KG1 (cell line): ENCODE measurements around the gene SKA2.
"Not testable (repeated sequence)": the region's sequence is repeated elsewhere in the genome, so short reads cannot be mapped to it uniquely, and the experiment has no call there.

ENCODE experiments used
- DNase-seq: peaks from one replicate; lab custom pipeline; 2025; lab: John Stamatoyannopoulos, UW

SKA2 gene

DNA sequence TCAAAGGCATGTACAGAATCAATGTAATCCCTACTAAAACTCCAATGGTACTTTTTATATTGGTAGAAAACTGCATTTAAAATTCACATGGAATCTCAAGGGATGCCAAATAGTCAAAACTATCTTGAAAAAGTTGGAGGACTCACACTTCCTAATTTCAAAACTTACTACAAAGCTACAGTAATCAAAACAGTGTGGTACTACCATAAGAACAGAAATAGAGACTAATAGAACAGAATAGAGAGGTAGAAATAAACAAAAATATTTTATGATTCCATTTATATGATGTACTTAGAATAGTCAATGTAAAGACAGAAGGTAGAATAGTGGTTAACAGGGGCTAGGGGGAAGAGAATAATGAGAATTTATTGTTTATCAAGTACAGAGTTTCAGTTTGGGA lies 57.1 kb downstream of the SKA2 start:
- no peak for DNase-seq

DNA sequence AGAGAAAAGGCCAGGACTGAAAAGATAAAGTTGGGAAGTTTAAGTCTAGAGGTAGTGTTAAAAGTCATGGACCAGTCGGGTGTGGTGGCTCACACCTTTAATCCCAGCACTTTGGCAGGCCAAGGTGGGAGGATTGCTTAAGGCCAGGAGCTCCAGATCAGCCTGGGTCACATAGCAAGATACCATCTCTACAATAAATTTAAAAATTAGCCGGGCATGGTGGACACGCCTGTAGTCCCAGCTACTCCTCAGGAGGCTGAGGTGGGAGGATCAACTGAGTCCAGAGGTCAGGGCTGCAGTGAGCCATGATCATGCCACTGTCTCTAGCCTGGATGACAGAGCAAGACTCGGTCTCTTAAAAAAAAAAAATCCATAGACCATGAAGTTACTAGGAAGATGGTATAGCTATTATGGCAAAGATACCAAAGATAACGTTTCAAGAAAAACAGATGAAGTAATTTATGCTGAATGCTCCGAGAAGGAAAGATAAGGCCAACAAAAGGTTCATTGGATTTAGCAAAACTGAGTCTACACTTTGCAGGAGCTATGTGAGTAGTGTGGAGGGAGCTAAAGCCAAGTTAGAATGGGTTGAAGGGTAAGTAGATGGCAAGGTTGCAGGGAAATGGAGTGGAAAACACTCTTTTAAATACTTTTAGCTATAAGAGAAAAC lies 60.0 kb downstream of the SKA2 start:
- DNase-seq = no peak

DNA sequence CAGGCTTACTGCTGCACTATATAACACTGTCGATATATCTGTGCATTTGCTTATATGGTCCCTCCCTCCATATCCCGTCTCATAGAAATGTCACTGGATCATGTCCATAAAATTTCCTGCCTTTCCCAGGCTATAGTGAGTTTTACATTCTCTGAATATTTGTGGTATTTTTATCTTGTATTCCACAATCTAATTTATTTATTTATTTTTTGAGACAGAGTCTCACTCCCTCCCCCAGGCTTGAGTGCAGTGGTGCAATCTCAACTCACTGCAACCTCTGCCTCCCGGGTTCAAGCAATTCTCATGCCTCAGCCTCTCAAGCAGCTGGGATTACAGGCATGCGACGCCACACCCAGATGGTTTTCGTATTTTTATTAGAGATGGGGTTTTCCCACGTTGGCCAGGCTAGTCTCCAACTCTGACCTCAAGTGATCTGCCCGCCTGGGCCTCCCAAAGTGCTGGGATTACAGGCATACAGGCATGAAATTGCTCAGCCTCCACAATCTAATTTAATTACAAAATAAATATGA lies 61.2 kb downstream of the SKA2 start:
- DNase-seq = no peak

DNA sequence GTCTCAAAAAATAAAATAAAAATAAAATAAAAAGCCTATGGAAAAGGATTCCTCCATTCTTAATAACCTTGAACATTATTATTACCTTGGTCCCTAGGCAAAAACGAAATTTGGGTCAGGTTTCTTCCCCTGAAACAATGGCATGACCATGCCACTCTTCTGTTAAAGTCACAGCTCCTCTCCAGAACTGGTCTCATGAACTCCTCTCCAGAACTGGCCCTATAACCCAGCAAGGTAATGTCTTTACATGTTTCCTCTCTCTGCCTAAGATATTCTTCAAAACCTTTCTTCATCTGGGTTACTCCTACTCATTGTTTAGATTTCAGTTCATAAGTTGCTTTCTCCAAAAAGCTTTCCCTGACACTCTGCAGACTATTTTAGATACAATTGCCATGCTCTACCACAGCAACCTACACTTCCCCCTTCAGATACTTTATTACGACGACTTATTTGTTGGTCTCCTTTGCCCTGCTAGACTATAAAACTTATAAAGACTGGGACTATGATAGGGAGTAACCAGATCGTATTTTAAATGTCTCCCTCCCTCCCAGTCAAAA lies 61.8 kb downstream of the SKA2 start:
- no peak for DNase-seq

DNA sequence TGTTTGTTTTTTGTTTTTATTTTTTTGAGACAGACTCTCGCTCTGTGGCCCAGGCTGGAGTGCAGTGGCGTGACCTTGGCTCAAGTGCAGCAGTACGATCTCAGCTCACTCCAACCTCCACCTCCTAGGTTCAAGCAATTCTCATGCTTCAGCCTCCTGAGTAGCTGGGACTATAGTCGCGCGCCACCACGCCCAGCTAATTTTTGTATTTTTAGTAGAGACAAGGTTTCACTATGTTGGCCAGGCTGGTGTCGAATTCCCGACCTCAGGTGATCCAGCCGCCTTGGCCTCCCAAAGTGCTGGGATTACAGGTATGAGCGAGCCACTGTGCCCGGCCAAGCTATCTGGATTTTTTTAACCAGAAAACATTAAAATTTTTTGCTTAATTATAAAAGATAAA lies 64.4 kb downstream of the SKA2 start:
- not testable (repeated sequence) for DNase-seq

DNA sequence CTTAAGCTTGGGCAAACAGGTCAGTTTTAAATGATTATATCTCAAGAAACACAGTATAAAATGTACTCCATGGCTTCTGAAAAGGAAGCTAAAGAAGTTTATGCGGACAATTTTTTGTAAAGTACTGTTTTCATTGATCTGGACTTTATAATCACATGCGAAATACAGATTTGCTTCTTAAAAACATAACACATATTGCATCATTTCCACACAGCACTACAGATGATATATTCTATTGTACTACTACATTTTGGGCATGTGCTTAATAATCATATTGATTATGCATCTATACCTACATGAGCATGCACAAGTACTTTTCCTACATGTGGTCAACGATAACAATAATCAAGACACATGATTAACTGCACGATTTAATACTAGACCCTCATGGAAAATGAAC lies 70.8 kb downstream of the SKA2 start:
- no peak for DNase-seq

DNA sequence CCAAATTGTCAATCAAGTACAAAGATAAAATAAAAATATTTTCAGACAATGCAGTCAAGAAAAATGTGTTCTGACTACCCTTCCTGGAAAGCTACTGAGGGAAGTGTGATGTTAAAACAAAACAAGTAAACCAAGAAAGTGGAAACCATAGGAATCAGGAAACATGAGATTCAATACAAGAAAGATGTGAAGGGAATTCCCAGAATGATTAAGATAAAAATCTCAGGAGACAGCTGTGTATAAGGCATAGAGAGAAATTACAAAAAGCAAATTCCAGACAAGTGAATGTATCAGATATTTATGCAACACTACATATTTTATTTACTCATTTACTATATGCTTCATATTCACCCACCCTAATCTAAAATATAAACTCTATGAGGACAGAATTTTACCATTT lies 80.5 kb downstream of the SKA2 start:
- no peak for DNase-seq

DNA sequence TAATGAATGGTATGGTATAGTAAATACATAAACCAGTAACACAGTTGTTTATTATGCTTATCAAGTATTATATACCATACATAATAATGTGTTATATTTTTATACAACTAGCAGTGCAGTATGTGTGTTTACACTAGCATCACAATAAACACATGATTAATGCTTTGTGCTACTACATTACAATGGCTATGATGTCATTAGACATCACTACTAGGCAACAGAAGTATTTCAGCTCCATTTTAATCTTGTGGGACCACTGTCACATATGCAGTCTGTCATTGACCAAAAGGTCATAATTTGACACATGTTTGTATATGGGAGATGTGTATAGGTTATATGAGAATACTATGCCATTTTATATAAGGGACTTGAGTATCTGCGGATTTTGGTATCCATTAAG lies 81.0 kb downstream of the SKA2 start:
- DNase-seq = no peak

DNA sequence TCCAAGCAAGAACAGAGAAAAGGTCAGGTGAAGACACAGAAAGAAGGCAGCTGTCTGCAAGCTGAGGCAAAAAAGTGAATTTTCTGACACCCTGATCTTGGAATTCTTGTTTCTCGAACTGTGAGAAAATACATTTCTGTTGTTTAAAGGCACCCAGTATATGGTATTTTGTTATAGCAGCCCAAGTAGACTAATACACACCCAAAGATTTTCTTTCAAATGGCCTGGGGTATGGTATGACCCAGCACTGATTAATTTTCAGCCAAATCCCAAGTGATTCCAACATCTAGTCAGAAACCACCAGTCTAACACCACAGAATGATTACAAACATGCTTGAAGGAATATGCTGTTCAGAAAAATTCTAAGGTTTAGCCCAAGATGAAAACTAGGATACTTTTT lies 85.1 kb downstream of the SKA2 start:
- DNase-seq = no peak

DNA sequence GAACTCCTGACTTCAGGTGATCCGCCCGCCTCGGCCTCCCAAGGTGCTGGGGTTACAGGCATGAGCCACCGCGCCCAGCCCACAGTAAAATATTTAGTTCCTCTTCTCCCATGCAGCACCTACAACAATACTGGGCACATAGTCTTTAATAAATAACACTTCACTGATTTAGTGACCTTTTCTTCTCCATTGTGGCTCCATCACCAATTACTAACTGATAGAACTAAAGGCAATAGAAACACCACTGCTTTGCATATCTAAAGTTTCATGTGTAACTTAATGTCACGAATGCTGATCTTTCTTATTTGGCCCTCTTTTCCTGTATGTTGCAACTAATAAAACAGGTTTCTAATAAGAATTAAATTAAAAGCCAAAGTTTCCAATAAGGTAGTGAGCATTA lies 87.2 kb downstream of the SKA2 start:
- DNase-seq = no peak

DNA sequence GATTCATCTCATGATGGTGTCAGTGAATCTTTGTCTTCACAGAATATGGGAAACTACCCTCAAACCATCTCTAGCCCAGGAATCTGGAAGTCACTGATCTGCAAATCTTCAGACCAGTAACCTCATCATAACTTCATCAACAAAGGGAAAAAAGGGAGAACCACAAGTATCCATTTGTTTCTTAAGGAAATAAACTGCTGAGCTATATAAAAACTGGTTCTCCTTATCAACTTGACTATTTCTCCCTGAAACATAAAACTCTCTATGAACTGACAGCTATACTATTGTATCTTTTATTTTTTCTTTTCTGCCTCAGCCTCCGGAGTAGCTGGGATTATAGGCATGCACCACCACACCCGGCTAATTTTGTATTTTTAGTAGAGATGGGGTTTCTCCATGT lies 87.6 kb downstream of the SKA2 start:
- DNase-seq = no peak

DNA sequence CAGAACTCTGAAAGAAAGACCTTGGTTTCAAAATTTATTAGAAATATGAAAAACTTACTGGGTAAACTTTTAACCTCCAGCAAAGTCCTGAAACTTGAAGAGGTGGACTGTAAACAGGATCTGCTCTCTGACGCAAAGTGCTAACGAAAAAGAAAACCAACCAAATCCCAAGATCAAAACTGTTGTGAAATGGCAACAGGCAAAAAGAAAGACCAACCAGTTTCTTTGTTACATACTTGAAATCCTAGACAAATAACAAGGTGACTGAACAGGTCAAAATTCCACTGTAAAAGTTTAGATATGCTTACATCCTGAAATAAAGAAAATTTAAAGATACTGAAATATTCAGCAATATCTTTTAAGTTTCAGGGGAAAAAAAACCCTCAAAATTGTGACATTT lies 92.5 kb downstream of the SKA2 start:
- no peak for DNase-seq
